Measurements from ENCODE around the gene TMEM200B.
"Not testable (repeated sequence)": the region's sequence is repeated elsewhere in the genome, so short reads cannot be mapped to it uniquely, and the experiment has no call there.

Gene TMEM200B

GRCh38 chr1:29123887-29124365 is at the start of gene TMEM200B:
TSS of gene TMEM200B (minus strand) at chr1:29123903. CDS start at chr1:29121828, 2,075 bp downstream.
- in situ Hi-C loops (cut with MboI; ENCODE audit: low sequenced_read_pairs) = no loop called here

- in situ Hi-C loops (cut with MboI; ENCODE audit: low sequenced_read_pairs) = no loop called here
These were observed 48.8 kb upstream of the TMEM200B start for GRCh38 chr1:29172415-29172939.

GRCh38 chr1:29171521-29171920 is 47.8 kb upstream of the TMEM200B start:
- in situ Hi-C loops (cut with MboI; ENCODE audit: low sequenced_read_pairs) = no loop called here

GRCh38 chr1:29171089-29171488 is 47.4 kb upstream of the TMEM200B start:
- in situ Hi-C loops (cut with MboI; ENCODE audit: low sequenced_read_pairs) = no loop called here

- in situ Hi-C loops (cut with MboI; ENCODE audit: low sequenced_read_pairs) = no loop called here
These were observed 46.3 kb upstream of the TMEM200B start for GRCh38 chr1:29169976-29170375.

- in situ Hi-C loops (cut with MboI; ENCODE audit: low sequenced_read_pairs) = no loop called here
These were observed 44.2 kb upstream of the TMEM200B start for GRCh38 chr1:29167904-29168303.

- in situ Hi-C loops (cut with MboI; ENCODE audit: low sequenced_read_pairs) = no loop called here
These were observed 42.7 kb upstream of the TMEM200B start for GRCh38 chr1:29166291-29166878.

- in situ Hi-C loops (cut with MboI; ENCODE audit: low sequenced_read_pairs) = no loop called here
These were observed 40.9 kb upstream of the TMEM200B start for GRCh38 chr1:29164588-29164987.

- in situ Hi-C loops (cut with MboI; ENCODE audit: low sequenced_read_pairs) = no loop called here
These were observed 38.9 kb upstream of the TMEM200B start for GRCh38 chr1:29162476-29163138.

- in situ Hi-C loops (cut with MboI; ENCODE audit: low sequenced_read_pairs) = no loop called here
These were observed 38.3 kb upstream of the TMEM200B start for GRCh38 chr1:29162025-29162424.

- in situ Hi-C loops (cut with MboI; ENCODE audit: low sequenced_read_pairs) = no loop called here
These were observed 36.1 kb upstream of the TMEM200B start for GRCh38 chr1:29159773-29160172.

GRCh38 chr1:29157269-29157601 is 33.5 kb upstream of the TMEM200B start:
- in situ Hi-C loops (cut with MboI; ENCODE audit: low sequenced_read_pairs) = no loop called here

- in situ Hi-C loops (cut with MboI; ENCODE audit: low sequenced_read_pairs) = no loop called here
These were observed 33.0 kb upstream of the TMEM200B start for GRCh38 chr1:29156543-29157268.

GRCh38 chr1:29152046-29152805 is 28.5 kb upstream of the TMEM200B start:
- in situ Hi-C loops (cut with MboI; ENCODE audit: low sequenced_read_pairs) = no loop called here

GRCh38 chr1:29150346-29150745 is 26.6 kb upstream of the TMEM200B start:
- in situ Hi-C loops (cut with MboI; ENCODE audit: low sequenced_read_pairs) = not testable (repeated sequence)

- in situ Hi-C loops (cut with MboI; ENCODE audit: low sequenced_read_pairs) = no loop called here
These were observed 25.2 kb upstream of the TMEM200B start for GRCh38 chr1:29148656-29149491.

GRCh38 chr1:29145739-29146437 is 22.2 kb upstream of the TMEM200B start:
- in situ Hi-C loops (cut with MboI; ENCODE audit: low sequenced_read_pairs) = no loop called here

- in situ Hi-C loops (cut with MboI; ENCODE audit: low sequenced_read_pairs) = no loop called here
These were observed 20.5 kb upstream of the TMEM200B start for GRCh38 chr1:29144178-29144577.

- in situ Hi-C loops (cut with MboI; ENCODE audit: low sequenced_read_pairs) = no loop called here
These were observed 19.0 kb upstream of the TMEM200B start for GRCh38 chr1:29142714-29143113.
